ENCODE measurements around the gene RAD23B.

RAD23B gene

GRCh38 chr9:107263289-107263688 is 19.8 kb upstream of the RAD23B start:
- no peak for TF ChIP-seq CTCF (IDR thresholded peaks at IDR 0.05)
- H3K4me1 Mint-ChIP-seq = peaks cover 20% of the 10 kb centered on the region
- peaks cover 41% of the 10 kb centered on the region for H3K9me3 Mint-ChIP-seq
- no peak for DNase-seq
- no peaks in the 10 kb centered on the region for H3K27me3 Mint-ChIP-seq (ENCODE audit: low read depth, poor library complexity)
- H3K27ac Mint-ChIP-seq = no peak overlapping the region
- peaks cover 18% of the 10 kb centered on the region for H3K36me3 Mint-ChIP-seq (ENCODE audit: low read depth)
- H3K4me3 Mint-ChIP-seq = no peak overlapping the region

GRCh38 chr9:107266624-107267368 is 16.3 kb upstream of the RAD23B start:
- peaks cover 4% of the 10 kb centered on the region for H3K27me3 Mint-ChIP-seq (ENCODE audit: low read depth, poor library complexity)
- H3K27ac Mint-ChIP-seq = no peak overlapping the region
- TF ChIP-seq CTCF (IDR thresholded peaks at IDR 0.05) = no peak
- peaks cover 25% of the 10 kb centered on the region for H3K9me3 Mint-ChIP-seq
- DNase-seq = no peak
- H3K4me3 Mint-ChIP-seq = no peak overlapping the region
- H3K36me3 Mint-ChIP-seq (ENCODE audit: low read depth) = peaks cover 11% of the 10 kb centered on the region
- H3K4me1 Mint-ChIP-seq = no peaks in the 10 kb centered on the region

GRCh38 chr9:107268560-107268959 is 14.5 kb upstream of the RAD23B start:
- no peak for DNase-seq
- Mint-ChIP-seq H3K27ac (no peak overlapping the region), H3K4me3 (no peak overlapping the region), H3K9me3 (peaks cover 18% of the 10 kb centered on the region), H3K4me1 (no peaks in the 10 kb centered on the region), H3K27me3 (ENCODE audit: low read depth, poor library complexity) (peaks cover 6% of the 10 kb centered on the region), H3K36me3 (ENCODE audit: low read depth) (peaks cover 8% of the 10 kb centered on the region)
- TF ChIP-seq CTCF (IDR thresholded peaks at IDR 0.05) = no peak

GRCh38 chr9:107269254-107269653 is 13.8 kb upstream of the RAD23B start:
- Mint-ChIP-seq H3K36me3 (ENCODE audit: low read depth) (peaks cover 7% of the 10 kb centered on the region), H3K27me3 (ENCODE audit: low read depth, poor library complexity) (peaks cover 12% of the 10 kb centered on the region), H3K4me3 (no peak overlapping the region), H3K4me1 (peaks cover 5% of the 10 kb centered on the region), H3K9me3 (peaks cover 17% of the 10 kb centered on the region), H3K27ac (no peak overlapping the region)
- no peak for DNase-seq
- no peak for TF ChIP-seq CTCF (IDR thresholded peaks at IDR 0.05)

GRCh38 chr9:107269681-107270080 is 13.4 kb upstream of the RAD23B start:
- Mint-ChIP-seq H3K27ac (no peak overlapping the region), H3K9me3 (peaks cover 17% of the 10 kb centered on the region), H3K4me1 (peaks cover 5% of the 10 kb centered on the region), H3K27me3 (ENCODE audit: low read depth, poor library complexity) (peaks cover 12% of the 10 kb centered on the region), H3K36me3 (ENCODE audit: low read depth) (peaks cover 7% of the 10 kb centered on the region), H3K4me3 (no peak overlapping the region)
- no peak for DNase-seq
- TF ChIP-seq CTCF (IDR thresholded peaks at IDR 0.05) = no peak

- Mint-ChIP-seq H3K27ac (no peak overlapping the region), H3K4me3 (no peak overlapping the region)
These were observed 13.0 kb upstream of the RAD23B start for GRCh38 chr9:107270082-107270481.

More at GRCh38 chr9:107270082-107270481, 13.0 kb upstream of the RAD23B start:
- no peak for TF ChIP-seq CTCF (IDR thresholded peaks at IDR 0.05)
- H3K36me3 Mint-ChIP-seq (ENCODE audit: low read depth) = peaks cover 4% of the 10 kb centered on the region
- H3K9me3 Mint-ChIP-seq = peaks cover 13% of the 10 kb centered on the region
- no peak for DNase-seq
- peaks cover 5% of the 10 kb centered on the region for H3K4me1 Mint-ChIP-seq
- H3K27me3 Mint-ChIP-seq (ENCODE audit: low read depth, poor library complexity) = peaks cover 14% of the 10 kb centered on the region
